Measurements from ENCODE around the gene RALGPS1. TPM values are rescaled to one million over a fixed set of nuclear protein-coding genes. Genes with fewer than 3 reads are reported as not detected.

Gene RALGPS1
- total RNA-seq, 1 donor from 2014 or later: 2.7 TPM

GRCh38 chr9:127050152-127050551, 135.6 kb downstream of the RALGPS1 start:
- intact Hi-C loops (cut with micrococcal nuclease): no loop called here

- intact Hi-C loops (cut with micrococcal nuclease): no loop called here
Observed at GRCh38 chr9:127050591-127051001, 136.0 kb downstream of the RALGPS1 start.

GRCh38 chr9:127051881-127052595, 137.5 kb downstream of the RALGPS1 start:
- intact Hi-C loops (cut with micrococcal nuclease): no loop called here

- intact Hi-C loops (cut with micrococcal nuclease): no loop called here
Observed at GRCh38 chr9:127053057-127053821, 138.7 kb downstream of the RALGPS1 start.

GRCh38 chr9:127053960-127054359, 139.4 kb downstream of the RALGPS1 start:
- intact Hi-C loops (cut with micrococcal nuclease): no loop called here

- intact Hi-C loops (cut with micrococcal nuclease): no loop called here
Observed at GRCh38 chr9:127055745-127056402, 141.3 kb downstream of the RALGPS1 start.

GRCh38 chr9:127056446-127056845, 141.9 kb downstream of the RALGPS1 start:
- intact Hi-C loops (cut with micrococcal nuclease): no loop called here

GRCh38 chr9:127058011-127058644, 143.5 kb downstream of the RALGPS1 start:
- intact Hi-C loops (cut with micrococcal nuclease): no loop called here

GRCh38 chr9:127058645-127059021, 144.1 kb downstream of the RALGPS1 start:
- intact Hi-C loops (cut with micrococcal nuclease): no loop called here

GRCh38 chr9:127059030-127059429, 144.4 kb downstream of the RALGPS1 start:
- intact Hi-C loops (cut with micrococcal nuclease): no loop called here

- intact Hi-C loops (cut with micrococcal nuclease): no loop called here
Observed at GRCh38 chr9:127059765-127060361, 145.3 kb downstream of the RALGPS1 start.

GRCh38 chr9:127061411-127061810, 146.8 kb downstream of the RALGPS1 start:
- intact Hi-C loops (cut with micrococcal nuclease): no loop called here

GRCh38 chr9:127064335-127064734, 149.8 kb downstream of the RALGPS1 start:
- intact Hi-C loops (cut with micrococcal nuclease): no loop called here

GRCh38 chr9:127065592-127065991, 151.0 kb downstream of the RALGPS1 start:
- intact Hi-C loops (cut with micrococcal nuclease): no loop called here

- intact Hi-C loops (cut with micrococcal nuclease): no loop called here
Observed at GRCh38 chr9:127066060-127066850, 151.7 kb downstream of the RALGPS1 start.

GRCh38 chr9:127066851-127067136, 152.2 kb downstream of the RALGPS1 start:
- intact Hi-C loops (cut with micrococcal nuclease): no loop called here

GRCh38 chr9:127067603-127068220, 153.1 kb downstream of the RALGPS1 start:
- intact Hi-C loops (cut with micrococcal nuclease): no loop called here

- intact Hi-C loops (cut with micrococcal nuclease): no loop called here
Observed at GRCh38 chr9:127074561-127075548, 160.3 kb downstream of the RALGPS1 start.
